ENCODE data around the gene C5orf52. TPM values are rescaled to one million over a fixed set of nuclear protein-coding genes. Genes with fewer than 3 reads are reported as not detected.
"Not testable (repeated sequence)": the region's sequence is repeated elsewhere in the genome, so short reads cannot be mapped to it uniquely, and the experiment has no call there.

C5orf52 gene
- total and polyA plus RNA-seq, 2 experiments from 2014 or later = not detected

DNA sequence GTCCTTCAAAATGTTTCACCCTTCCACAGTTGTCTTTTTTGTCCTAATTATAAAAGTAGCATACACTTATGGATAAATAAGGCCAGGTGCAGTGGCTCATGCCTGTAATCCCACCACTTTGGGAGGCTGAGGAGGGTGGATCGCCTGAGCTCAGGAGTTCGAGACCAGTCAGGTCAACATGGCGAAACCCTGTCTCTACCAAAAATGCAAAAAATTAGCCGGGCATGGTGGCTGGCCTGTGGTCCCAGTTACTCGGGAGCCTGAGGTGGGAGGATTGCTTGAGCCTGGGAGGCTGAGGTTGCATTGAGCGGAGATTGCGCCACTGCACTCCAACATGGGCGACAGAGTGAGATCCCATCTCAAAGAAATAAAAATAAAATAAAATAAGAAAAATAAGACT, 1.6 kb downstream of the C5orf52 start:
- H3K27me3 ChIP-seq (ENCODE audit: insufficient read depth) = peaks cover 42% of the 10 kb centered on the region
- Mint-ChIP-seq H3K9me3 (no peaks in the 10 kb centered on the region), H3K36me3 (ENCODE audit: low read depth) (no peaks in the 10 kb centered on the region), H3K4me1 (peaks cover 13% of the 10 kb centered on the region), H3K4me3 (no peak overlapping the region), H3K27ac (no peak overlapping the region), H3K27me3 (ENCODE audit: insufficient read depth, low read depth, poor library complexity) (peaks cover 34% of the 10 kb centered on the region)
- ATAC-seq (no peak), DNase-seq (ENCODE audit: low spot score) (no peak)
- H3K27ac ChIP-seq (ENCODE audit: low read depth) = no peak overlapping the region
- H3K4me2 ChIP-seq = no peak overlapping the region
- no peak overlapping the region for H2AFZ ChIP-seq
- TF ChIP-seq, protein P1, sequence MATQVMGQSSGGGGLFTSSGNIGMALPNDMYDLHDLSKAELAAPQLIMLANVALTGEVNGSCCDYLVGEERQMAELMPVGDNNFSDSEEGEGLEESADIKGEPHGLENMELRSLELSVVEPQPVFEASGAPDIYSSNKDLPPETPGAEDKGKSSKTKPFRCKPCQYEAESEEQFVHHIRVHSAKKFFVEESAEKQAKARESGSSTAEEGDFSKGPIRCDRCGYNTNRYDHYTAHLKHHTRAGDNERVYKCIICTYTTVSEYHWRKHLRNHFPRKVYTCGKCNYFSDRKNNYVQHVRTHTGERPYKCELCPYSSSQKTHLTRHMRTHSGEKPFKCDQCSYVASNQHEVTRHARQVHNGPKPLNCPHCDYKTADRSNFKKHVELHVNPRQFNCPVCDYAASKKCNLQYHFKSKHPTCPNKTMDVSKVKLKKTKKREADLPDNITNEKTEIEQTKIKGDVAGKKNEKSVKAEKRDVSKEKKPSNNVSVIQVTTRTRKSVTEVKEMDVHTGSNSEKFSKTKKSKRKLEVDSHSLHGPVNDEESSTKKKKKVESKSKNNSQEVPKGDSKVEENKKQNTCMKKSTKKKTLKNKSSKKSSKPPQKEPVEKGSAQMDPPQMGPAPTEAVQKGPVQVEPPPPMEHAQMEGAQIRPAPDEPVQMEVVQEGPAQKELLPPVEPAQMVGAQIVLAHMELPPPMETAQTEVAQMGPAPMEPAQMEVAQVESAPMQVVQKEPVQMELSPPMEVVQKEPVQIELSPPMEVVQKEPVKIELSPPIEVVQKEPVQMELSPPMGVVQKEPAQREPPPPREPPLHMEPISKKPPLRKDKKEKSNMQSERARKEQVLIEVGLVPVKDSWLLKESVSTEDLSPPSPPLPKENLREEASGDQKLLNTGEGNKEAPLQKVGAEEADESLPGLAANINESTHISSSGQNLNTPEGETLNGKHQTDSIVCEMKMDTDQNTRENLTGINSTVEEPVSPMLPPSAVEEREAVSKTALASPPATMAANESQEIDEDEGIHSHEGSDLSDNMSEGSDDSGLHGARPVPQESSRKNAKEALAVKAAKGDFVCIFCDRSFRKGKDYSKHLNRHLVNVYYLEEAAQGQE (IDR thresholded peaks at IDR 0.05; ENCODE audit: unreplicated experiment) = no peak
- TF ChIP-seq ZNF331 (CRISPR knock-in tag; IDR thresholded peaks at IDR 0.05; ENCODE audit: low read depth) (no peak), CREB1 (CRISPR knock-in tag; IDR thresholded peaks at IDR 0.05; ENCODE audit: low read depth) (no peak)
- no peak overlapping the region for H3K4me3 ChIP-seq
- peaks cover 6% of the 10 kb centered on the region; the same call in 1 of the 2 replicates for H3K4me1 ChIP-seq (ENCODE audit: insufficient read depth)
- H3K9me2 ChIP-seq (ENCODE audit: insufficient read depth) = no peaks in the 10 kb centered on the region
- H3K36me3 ChIP-seq (ENCODE audit: insufficient read depth) = no peaks in the 10 kb centered on the region
- no peaks in the 10 kb centered on the region for H4K20me1 ChIP-seq (replicated peaks; ENCODE audit: insufficient read depth)
- H3F3A ChIP-seq (replicated peaks; ENCODE audit: low read depth) = no peaks in the 10 kb centered on the region
- H3K79me2 ChIP-seq (replicated peaks; ENCODE audit: insufficient read depth) = no peaks in the 10 kb centered on the region

DNA sequence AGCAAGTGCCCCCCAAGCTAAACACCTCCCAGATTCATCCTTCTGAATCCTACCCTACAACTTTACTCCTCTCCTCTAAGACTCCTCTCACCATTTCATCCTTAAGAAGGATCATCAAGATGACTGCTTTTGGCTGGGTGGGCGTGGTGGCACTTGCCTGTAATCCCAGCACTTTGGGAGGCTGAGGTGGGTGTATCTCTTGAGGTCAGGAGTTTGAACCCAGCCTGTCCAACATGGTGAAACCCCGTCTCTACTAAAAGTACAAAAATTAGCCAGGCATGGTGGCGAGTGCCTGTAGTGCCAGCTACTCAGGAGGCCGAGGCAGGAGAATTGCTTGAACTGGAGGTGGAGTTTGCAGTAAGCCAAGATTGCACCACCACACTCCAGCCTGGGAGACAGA, 3.0 kb downstream of the C5orf52 start:
- not testable (repeated sequence) for H3K4me1 ChIP-seq (ENCODE audit: insufficient read depth); H3F3A ChIP-seq (replicated peaks; ENCODE audit: low read depth); H3K9me2 ChIP-seq (ENCODE audit: insufficient read depth); H4K20me1 ChIP-seq (replicated peaks; ENCODE audit: insufficient read depth); DNase-seq (ENCODE audit: low spot score); H3K36me3 ChIP-seq (ENCODE audit: insufficient read depth); ATAC-seq; H3K27ac Mint-ChIP-seq; H3K79me2 ChIP-seq (replicated peaks; ENCODE audit: insufficient read depth); H3K4me2 ChIP-seq; H3K9me3 Mint-ChIP-seq; H2AFZ ChIP-seq; H3K27ac ChIP-seq (ENCODE audit: low read depth); H3K36me3 Mint-ChIP-seq (ENCODE audit: low read depth); H3K4me3 Mint-ChIP-seq; H3K4me3 ChIP-seq
- Mint-ChIP-seq H3K4me1 (peaks cover 13% of the 10 kb centered on the region), H3K27me3 (ENCODE audit: insufficient read depth, low read depth, poor library complexity) (peaks cover 34% of the 10 kb centered on the region)
- peaks cover 42% of the 10 kb centered on the region for H3K27me3 ChIP-seq (ENCODE audit: insufficient read depth)

DNA sequence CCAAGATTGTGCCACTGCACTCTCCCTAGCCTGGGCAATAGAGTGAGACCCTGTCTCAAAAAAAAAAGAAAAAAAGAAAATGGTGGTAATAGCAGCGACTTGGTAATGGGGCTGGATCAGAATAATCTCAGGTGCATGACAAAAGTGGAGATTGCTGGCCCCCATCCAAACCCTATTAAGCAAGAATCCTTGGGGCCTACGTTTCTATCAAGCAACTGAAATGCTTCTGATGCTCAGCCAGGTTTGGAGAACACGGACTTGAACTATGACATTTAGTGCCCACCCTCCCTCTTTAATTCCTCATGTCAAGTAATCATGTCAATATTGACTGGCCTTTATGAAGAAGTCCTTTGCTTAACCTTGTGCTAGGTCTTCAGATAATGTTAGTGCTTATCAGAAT, 6.6 kb downstream of the C5orf52 start:
- H3K9me2 ChIP-seq (ENCODE audit: insufficient read depth) = no peaks in the 10 kb centered on the region
- H3F3A ChIP-seq (replicated peaks; ENCODE audit: low read depth) = no peaks in the 10 kb centered on the region
- Mint-ChIP-seq H3K27ac (no peak overlapping the region), H3K27me3 (ENCODE audit: insufficient read depth, low read depth, poor library complexity) (peaks cover 12% of the 10 kb centered on the region), H3K36me3 (ENCODE audit: low read depth) (no peaks in the 10 kb centered on the region), H3K9me3 (no peaks in the 10 kb centered on the region), H3K4me1 (no peaks in the 10 kb centered on the region), H3K4me3 (no peak overlapping the region)
- H3K4me3 ChIP-seq = no peak overlapping the region
- H3K4me1 ChIP-seq (ENCODE audit: insufficient read depth) = no peaks in the 10 kb centered on the region
- H3K27ac ChIP-seq (ENCODE audit: low read depth) = no peak overlapping the region
- H3K36me3 ChIP-seq (ENCODE audit: insufficient read depth) = no peaks in the 10 kb centered on the region
- H4K20me1 ChIP-seq (replicated peaks; ENCODE audit: insufficient read depth) = no peaks in the 10 kb centered on the region
- no peak for ATAC-seq
- no peak overlapping the region for H2AFZ ChIP-seq
- no peak overlapping the region for H3K4me2 ChIP-seq
- H3K27me3 ChIP-seq (ENCODE audit: insufficient read depth) = peaks cover 6% of the 10 kb centered on the region
- no peak for DNase-seq (ENCODE audit: low spot score)
- H3K79me2 ChIP-seq (replicated peaks; ENCODE audit: insufficient read depth) = no peaks in the 10 kb centered on the region
- no peak for TF ChIP-seq JUNB (IDR thresholded peaks at IDR 0.05; ENCODE audit: unreplicated experiment)
- no peak for TF ChIP-seq STAT1 (IDR thresholded peaks at IDR 0.05; ENCODE audit: unreplicated experiment)
- TF ChIP-seq EZH2 (IDR thresholded peaks at IDR 0.05; ENCODE audit: low read depth, unreplicated experiment) = no peak
- TF ChIP-seq EZH2phosphoT487 (IDR thresholded peaks at IDR 0.05; ENCODE audit: unreplicated experiment) = no peak
- no peak for TF ChIP-seq ZNF331 (CRISPR knock-in tag; IDR thresholded peaks at IDR 0.05; ENCODE audit: low read depth)
- TF ChIP-seq, protein P2, sequence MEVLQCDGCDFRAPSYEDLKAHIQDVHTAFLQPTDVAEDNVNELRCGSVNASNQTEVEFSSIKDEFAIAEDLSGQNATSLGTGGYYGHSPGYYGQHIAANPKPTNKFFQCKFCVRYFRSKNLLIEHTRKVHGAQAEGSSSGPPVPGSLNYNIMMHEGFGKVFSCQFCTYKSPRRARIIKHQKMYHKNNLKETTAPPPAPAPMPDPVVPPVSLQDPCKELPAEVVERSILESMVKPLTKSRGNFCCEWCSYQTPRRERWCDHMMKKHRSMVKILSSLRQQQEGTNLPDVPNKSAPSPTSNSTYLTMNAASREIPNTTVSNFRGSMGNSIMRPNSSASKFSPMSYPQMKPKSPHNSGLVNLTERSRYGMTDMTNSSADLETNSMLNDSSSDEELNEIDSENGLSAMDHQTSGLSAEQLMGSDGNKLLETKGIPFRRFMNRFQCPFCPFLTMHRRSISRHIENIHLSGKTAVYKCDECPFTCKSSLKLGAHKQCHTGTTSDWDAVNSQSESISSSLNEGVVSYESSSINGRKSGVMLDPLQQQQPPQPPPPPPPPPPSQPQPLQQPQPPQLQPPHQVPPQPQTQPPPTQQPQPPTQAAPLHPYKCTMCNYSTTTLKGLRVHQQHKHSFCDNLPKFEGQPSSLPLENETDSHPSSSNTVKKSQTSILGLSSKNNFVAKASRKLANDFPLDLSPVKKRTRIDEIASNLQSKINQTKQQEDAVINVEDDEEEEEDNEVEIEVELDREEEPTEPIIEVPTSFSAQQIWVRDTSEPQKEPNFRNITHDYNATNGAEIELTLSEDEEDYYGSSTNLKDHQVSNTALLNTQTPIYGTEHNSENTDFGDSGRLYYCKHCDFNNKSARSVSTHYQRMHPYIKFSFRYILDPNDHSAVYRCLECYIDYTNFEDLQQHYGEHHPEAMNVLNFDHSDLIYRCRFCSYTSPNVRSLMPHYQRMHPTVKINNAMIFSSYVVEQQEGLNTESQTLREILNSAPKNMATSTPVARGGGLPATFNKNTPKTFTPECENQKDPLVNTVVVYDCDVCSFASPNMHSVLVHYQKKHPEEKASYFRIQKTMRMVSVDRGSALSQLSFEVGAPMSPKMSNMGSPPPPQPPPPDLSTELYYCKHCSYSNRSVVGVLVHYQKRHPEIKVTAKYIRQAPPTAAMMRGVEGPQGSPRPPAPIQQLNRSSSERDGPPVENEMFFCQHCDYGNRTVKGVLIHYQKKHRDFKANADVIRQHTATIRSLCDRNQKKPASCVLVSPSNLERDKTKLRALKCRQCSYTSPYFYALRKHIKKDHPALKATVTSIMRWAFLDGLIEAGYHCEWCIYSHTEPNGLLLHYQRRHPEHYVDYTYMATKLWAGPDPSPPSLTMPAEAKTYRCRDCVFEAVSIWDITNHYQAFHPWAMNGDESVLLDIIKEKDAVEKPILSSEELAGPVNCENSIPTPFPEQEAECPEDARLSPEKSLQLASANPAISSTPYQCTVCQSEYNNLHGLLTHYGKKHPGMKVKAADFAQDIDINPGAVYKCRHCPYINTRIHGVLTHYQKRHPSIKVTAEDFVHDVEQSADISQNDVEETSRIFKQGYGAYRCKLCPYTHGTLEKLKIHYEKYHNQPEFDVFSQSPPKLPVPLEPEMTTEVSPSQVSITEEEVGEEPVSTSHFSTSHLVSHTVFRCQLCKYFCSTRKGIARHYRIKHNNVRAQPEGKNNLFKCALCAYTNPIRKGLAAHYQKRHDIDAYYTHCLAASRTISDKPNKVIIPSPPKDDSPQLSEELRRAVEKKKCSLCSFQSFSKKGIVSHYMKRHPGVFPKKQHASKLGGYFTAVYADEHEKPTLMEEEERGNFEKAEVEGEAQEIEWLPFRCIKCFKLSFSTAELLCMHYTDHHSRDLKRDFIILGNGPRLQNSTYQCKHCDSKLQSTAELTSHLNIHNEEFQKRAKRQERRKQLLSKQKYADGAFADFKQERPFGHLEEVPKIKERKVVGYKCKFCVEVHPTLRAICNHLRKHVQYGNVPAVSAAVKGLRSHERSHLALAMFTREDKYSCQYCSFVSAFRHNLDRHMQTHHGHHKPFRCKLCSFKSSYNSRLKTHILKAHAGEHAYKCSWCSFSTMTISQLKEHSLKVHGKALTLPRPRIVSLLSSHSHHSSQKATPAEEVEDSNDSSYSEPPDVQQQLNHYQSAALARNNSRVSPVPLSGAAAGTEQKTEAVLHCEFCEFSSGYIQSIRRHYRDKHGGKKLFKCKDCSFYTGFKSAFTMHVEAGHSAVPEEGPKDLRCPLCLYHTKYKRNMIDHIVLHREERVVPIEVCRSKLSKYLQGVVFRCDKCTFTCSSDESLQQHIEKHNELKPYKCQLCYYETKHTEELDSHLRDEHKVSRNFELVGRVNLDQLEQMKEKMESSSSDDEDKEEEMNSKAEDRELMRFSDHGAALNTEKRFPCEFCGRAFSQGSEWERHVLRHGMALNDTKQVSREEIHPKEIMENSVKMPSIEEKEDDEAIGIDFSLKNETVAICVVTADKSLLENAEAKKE (CRISPR knock-in tag; IDR thresholded peaks at IDR 0.05) = no peak

Measured in GM23338 (cell line).